ENCODE measurements around the gene TSPAN15.
"Not testable (repeated sequence)": the region's sequence is repeated elsewhere in the genome, so short reads cannot be mapped to it uniquely, and the experiment has no call there.

The TSPAN15 gene

GRCh38 chr10:69481811-69482524 lies 30.7 kb downstream of the TSPAN15 start:
- DNase-seq (ENCODE audit: extremely low read depth in 1 of 2, low read depth in 1 of 2) = no peak

- DNase-seq (ENCODE audit: extremely low read depth in 1 of 2, low read depth in 1 of 2) = no peak
Measured at GRCh38 chr10:69483963-69484362, 32.7 kb downstream of the TSPAN15 start.

- no peak for DNase-seq (ENCODE audit: extremely low read depth in 1 of 2, low read depth in 1 of 2)
Measured at GRCh38 chr10:69484736-69485135, 33.5 kb downstream of the TSPAN15 start.

GRCh38 chr10:69486922-69487730 lies 35.9 kb downstream of the TSPAN15 start:
- DNase-seq (ENCODE audit: extremely low read depth in 1 of 2, low read depth in 1 of 2) = no peak

- DNase-seq (ENCODE audit: extremely low read depth in 1 of 2, low read depth in 1 of 2) = not testable (repeated sequence)
Measured at GRCh38 chr10:69488149-69488844, 37.0 kb downstream of the TSPAN15 start.

GRCh38 chr10:69488856-69489255 lies 37.6 kb downstream of the TSPAN15 start:
- not testable (repeated sequence) for DNase-seq (ENCODE audit: extremely low read depth in 1 of 2, low read depth in 1 of 2)

- DNase-seq (ENCODE audit: extremely low read depth in 1 of 2, low read depth in 1 of 2) = no peak
Measured at GRCh38 chr10:69489506-69490090, 38.3 kb downstream of the TSPAN15 start.

- no peak for DNase-seq (ENCODE audit: extremely low read depth in 1 of 2, low read depth in 1 of 2)
Measured at GRCh38 chr10:69490876-69491275, 39.6 kb downstream of the TSPAN15 start.

GRCh38 chr10:69491611-69492010 lies 40.3 kb downstream of the TSPAN15 start:
- no peak for DNase-seq (ENCODE audit: extremely low read depth in 1 of 2, low read depth in 1 of 2)

GRCh38 chr10:69492091-69492745 lies 41.0 kb downstream of the TSPAN15 start:
- DNase-seq (ENCODE audit: extremely low read depth in 1 of 2, low read depth in 1 of 2) = no peak

- no peak for DNase-seq (ENCODE audit: extremely low read depth in 1 of 2, low read depth in 1 of 2)
Measured at GRCh38 chr10:69492746-69493462, 41.6 kb downstream of the TSPAN15 start.

GRCh38 chr10:69494626-69495558 lies 43.6 kb downstream of the TSPAN15 start:
- no peak for DNase-seq (ENCODE audit: extremely low read depth in 1 of 2, low read depth in 1 of 2)

- no peak for DNase-seq (ENCODE audit: extremely low read depth in 1 of 2, low read depth in 1 of 2)
Measured at GRCh38 chr10:69495666-69496065, 44.4 kb downstream of the TSPAN15 start.

- DNase-seq (ENCODE audit: extremely low read depth in 1 of 2, low read depth in 1 of 2) = no peak
Measured at GRCh38 chr10:69496352-69497230, 45.3 kb downstream of the TSPAN15 start.

- DNase-seq (ENCODE audit: extremely low read depth in 1 of 2, low read depth in 1 of 2) = no peak
Measured at GRCh38 chr10:69497231-69497561, 45.9 kb downstream of the TSPAN15 start.

- DNase-seq (ENCODE audit: extremely low read depth in 1 of 2, low read depth in 1 of 2) = no peak
Measured at GRCh38 chr10:69497611-69498390, 46.5 kb downstream of the TSPAN15 start.

- DNase-seq (ENCODE audit: extremely low read depth in 1 of 2, low read depth in 1 of 2) = no peak
Measured at GRCh38 chr10:69498711-69499471, 47.6 kb downstream of the TSPAN15 start.
